ENCODE data around the gene TTC23L.
"Not testable (repeated sequence)": the region's sequence is repeated elsewhere in the genome, so short reads cannot be mapped to it uniquely, and the experiment has no call there.

TTC23L gene

GRCh38 chr5:34838785-34839714, at the start of gene TTC23L:
Gene TTC23L (plus strand): TSS chr5:34839164. CDS start chr5:34840672, 1,508 bp downstream.
- peak; percentile 74 to 78 for DNase-seq (ENCODE audit: low read depth in 1 of 2, low spot score in 1 of 2)

- DNase-seq (ENCODE audit: low read depth in 1 of 2, low spot score in 1 of 2): no peak
Measured at GRCh38 chr5:34789639-34790038, 49.3 kb upstream of the TTC23L start.

GRCh38 chr5:34790069-34790468, 48.9 kb upstream of the TTC23L start:
- DNase-seq (ENCODE audit: low read depth in 1 of 2, low spot score in 1 of 2): no peak

GRCh38 chr5:34791761-34792244, 47.2 kb upstream of the TTC23L start:
- no peak for DNase-seq (ENCODE audit: low read depth in 1 of 2, low spot score in 1 of 2)

- DNase-seq (ENCODE audit: low read depth in 1 of 2, low spot score in 1 of 2): no peak
Measured at GRCh38 chr5:34802834-34803563, 36.0 kb upstream of the TTC23L start.

GRCh38 chr5:34803974-34804732, 34.8 kb upstream of the TTC23L start:
- DNase-seq (ENCODE audit: low read depth in 1 of 2, low spot score in 1 of 2): no peak

- DNase-seq (ENCODE audit: low read depth in 1 of 2, low spot score in 1 of 2): no peak
Measured at GRCh38 chr5:34804913-34805312, 34.1 kb upstream of the TTC23L start.

GRCh38 chr5:34806532-34806931, 32.4 kb upstream of the TTC23L start:
- no peak for DNase-seq (ENCODE audit: low read depth in 1 of 2, low spot score in 1 of 2)

- no peak for DNase-seq (ENCODE audit: low read depth in 1 of 2, low spot score in 1 of 2)
Measured at GRCh38 chr5:34811706-34812105, 27.3 kb upstream of the TTC23L start.

- no peak for DNase-seq (ENCODE audit: low read depth in 1 of 2, low spot score in 1 of 2)
Measured at GRCh38 chr5:34813509-34813908, 25.5 kb upstream of the TTC23L start.

- no peak for DNase-seq (ENCODE audit: low read depth in 1 of 2, low spot score in 1 of 2)
Measured at GRCh38 chr5:34817558-34818351, 21.2 kb upstream of the TTC23L start.

- DNase-seq (ENCODE audit: low read depth in 1 of 2, low spot score in 1 of 2): no peak
Measured at GRCh38 chr5:34818717-34819116, 20.2 kb upstream of the TTC23L start.

GRCh38 chr5:34820593-34820992, 18.4 kb upstream of the TTC23L start:
- no peak for DNase-seq (ENCODE audit: low read depth in 1 of 2, low spot score in 1 of 2)

GRCh38 chr5:34822956-34823715, 15.8 kb upstream of the TTC23L start:
- DNase-seq (ENCODE audit: low read depth in 1 of 2, low spot score in 1 of 2): no peak

- no peak for DNase-seq (ENCODE audit: low read depth in 1 of 2, low spot score in 1 of 2)
Measured at GRCh38 chr5:34826347-34826746, 12.6 kb upstream of the TTC23L start.

GRCh38 chr5:34827588-34828506, 11.1 kb upstream of the TTC23L start:
- no peak for DNase-seq (ENCODE audit: low read depth in 1 of 2, low spot score in 1 of 2)

- DNase-seq (ENCODE audit: low read depth in 1 of 2, low spot score in 1 of 2): not testable (repeated sequence)
Measured at GRCh38 chr5:34830827-34831226, 8.1 kb upstream of the TTC23L start.

- DNase-seq (ENCODE audit: low read depth in 1 of 2, low spot score in 1 of 2): no peak
Measured at GRCh38 chr5:34831303-34831702, 7.7 kb upstream of the TTC23L start.

- no peak for DNase-seq (ENCODE audit: low read depth in 1 of 2, low spot score in 1 of 2)
Measured at GRCh38 chr5:34832568-34832967, 6.4 kb upstream of the TTC23L start.
